ENCODE results near the gene TTC34. TPM values are rescaled to one million over a fixed set of nuclear protein-coding genes. Genes with fewer than 3 reads are reported as not detected.
A peak's percentile ranks its signal among the peaks of the same experiment; 100 is the strongest.

TTC34 gene
- total RNA-seq, 1 experiment from 2014 or later, result 1.3 TPM

DNA sequence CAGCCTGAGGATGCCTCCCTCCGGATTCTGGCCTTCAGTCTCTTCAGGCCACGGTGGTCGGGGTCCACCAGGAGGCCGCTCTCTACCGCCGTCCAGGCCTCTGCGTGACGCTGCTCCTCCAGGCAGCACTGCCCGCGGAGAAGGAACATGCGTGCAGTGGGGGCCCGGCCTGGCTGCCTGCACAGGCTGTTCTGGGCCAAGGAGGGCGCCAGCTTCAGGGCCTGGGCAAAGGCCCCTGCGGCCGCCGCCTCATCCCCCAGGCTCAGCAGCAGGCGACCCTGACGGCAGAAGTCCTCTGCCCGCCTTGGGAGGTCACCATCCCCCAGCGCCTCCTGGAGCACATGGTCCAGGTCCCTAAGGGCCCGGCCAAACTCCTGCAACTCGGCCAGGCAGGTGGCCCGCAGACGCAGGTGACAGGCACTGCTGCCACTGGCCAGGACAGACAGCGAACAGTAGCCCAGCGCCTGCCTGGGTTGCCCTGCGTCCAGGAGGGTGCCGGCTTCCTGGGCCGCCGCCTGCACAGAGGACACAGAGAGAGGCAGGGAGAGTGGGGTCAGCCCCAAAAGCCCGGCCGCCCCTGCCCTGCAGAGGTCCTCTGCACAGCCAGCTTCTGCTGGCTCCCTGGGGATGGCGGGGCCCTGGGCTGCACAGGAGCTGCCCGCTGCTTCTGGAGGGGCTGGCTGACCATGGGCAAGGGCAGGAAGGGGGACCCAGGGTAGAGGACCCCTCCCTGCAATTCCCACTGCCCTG, 159.9 kb downstream of the TTC34 start:
- Histone ChIP-seq H3K9ac (ENCODE audit: low read length) (peak overlapping the region; percentile 92), H3K79me2 (ENCODE audit: insufficient read depth, low read length) (peaks cover 13% of the 10 kb centered on the region; the same call in 1 of the 2 replicates), H2AFZ (ENCODE audit: low read depth, low read length, poor library complexity, severe bottlenecking) (no peak overlapping the region), H3K27me3 (ENCODE audit: insufficient read depth, low read length) (no peaks in the 10 kb centered on the region), H3K4me1 (ENCODE audit: control insufficient read depth in 1 of 2, insufficient read depth in 2 of 2, low read length in 2 of 2) (peaks cover 6 to 28% of the 10 kb centered on the region in 2 experiments; a peak in 3 of 4 replicates), H4K20me1 (ENCODE audit: insufficient read depth) (no peaks in the 10 kb centered on the region), H3K9me3 (ENCODE audit: control insufficient read depth in 1 of 2, insufficient read depth in 1 of 2, low read depth in 1 of 2, low read length in 2 of 2) (peaks cover 0 to 4% of the 10 kb centered on the region in 2 experiments; a peak in 2 of 4 replicates), H3K4me3 (replicated peaks in 1 of 2; ENCODE audit: low read depth in 1 of 2, low read length in 2 of 2) (peak overlapping the region; percentile 82 to 92), H3K27ac (ENCODE audit: low read depth, low read length) (peak overlapping the region; percentile 92), H3K4me2 (ENCODE audit: low read length) (peak overlapping the region; percentile 99), H3K36me3 (ENCODE audit: control insufficient read depth in 1 of 2, insufficient read depth in 2 of 2, low read length in 2 of 2) (no peaks in the 10 kb centered on the region), H3K9me2 (ENCODE audit: insufficient read depth) (no peaks in the 10 kb centered on the region)
- TF ChIP-seq ZNF274 (IDR thresholded peaks at IDR 0.05; ENCODE audit: low read depth, low read length) (no peak), POLR2AphosphoS5 (IDR thresholded peaks at IDR 0.05; ENCODE audit: low read depth, low read length) (no peak), SRF (IDR thresholded peaks at IDR 0.05; ENCODE audit: low read depth) (no peak), RAD21 (IDR thresholded peaks at IDR 0.05; ENCODE audit: low read depth) (no peak), ZFX (IDR thresholded peaks at IDR 0.05) (no peak), JUND (IDR thresholded peaks at IDR 0.05) (no peak), CBX3 (IDR thresholded peaks at IDR 0.05; ENCODE audit: low read depth) (no peak), CEBPB (IDR thresholded peaks at IDR 0.05; ENCODE audit: low read depth) (no peak), SIN3A (IDR thresholded peaks at IDR 0.05; ENCODE audit: low read depth) (no peak), EZH2phosphoT487 (IDR thresholded peaks at IDR 0.05; ENCODE audit: borderline replicate concordance) (no peak)
- TF ChIP-seq, protein P1, sequence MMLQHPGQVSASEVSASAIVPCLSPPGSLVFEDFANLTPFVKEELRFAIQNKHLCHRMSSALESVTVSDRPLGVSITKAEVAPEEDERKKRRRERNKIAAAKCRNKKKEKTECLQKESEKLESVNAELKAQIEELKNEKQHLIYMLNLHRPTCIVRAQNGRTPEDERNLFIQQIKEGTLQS (IDR thresholded peaks at IDR 0.05), result no peak
- TF ChIP-seq, protein P2, sequence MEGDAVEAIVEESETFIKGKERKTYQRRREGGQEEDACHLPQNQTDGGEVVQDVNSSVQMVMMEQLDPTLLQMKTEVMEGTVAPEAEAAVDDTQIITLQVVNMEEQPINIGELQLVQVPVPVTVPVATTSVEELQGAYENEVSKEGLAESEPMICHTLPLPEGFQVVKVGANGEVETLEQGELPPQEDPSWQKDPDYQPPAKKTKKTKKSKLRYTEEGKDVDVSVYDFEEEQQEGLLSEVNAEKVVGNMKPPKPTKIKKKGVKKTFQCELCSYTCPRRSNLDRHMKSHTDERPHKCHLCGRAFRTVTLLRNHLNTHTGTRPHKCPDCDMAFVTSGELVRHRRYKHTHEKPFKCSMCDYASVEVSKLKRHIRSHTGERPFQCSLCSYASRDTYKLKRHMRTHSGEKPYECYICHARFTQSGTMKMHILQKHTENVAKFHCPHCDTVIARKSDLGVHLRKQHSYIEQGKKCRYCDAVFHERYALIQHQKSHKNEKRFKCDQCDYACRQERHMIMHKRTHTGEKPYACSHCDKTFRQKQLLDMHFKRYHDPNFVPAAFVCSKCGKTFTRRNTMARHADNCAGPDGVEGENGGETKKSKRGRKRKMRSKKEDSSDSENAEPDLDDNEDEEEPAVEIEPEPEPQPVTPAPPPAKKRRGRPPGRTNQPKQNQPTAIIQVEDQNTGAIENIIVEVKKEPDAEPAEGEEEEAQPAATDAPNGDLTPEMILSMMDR (IDR thresholded peaks at IDR 0.05 in 2 of 3, conservative IDR thresholded peaks at IDR 0.05 in 1 of 3; ENCODE audit: borderline replicate concordance in 1 of 3, insufficient read depth in 1 of 3, low read depth in 2 of 3, low read length in 2 of 3), result no peak; a peak in 1 of 6 replicates
- TF ChIP-seq, protein P3, sequence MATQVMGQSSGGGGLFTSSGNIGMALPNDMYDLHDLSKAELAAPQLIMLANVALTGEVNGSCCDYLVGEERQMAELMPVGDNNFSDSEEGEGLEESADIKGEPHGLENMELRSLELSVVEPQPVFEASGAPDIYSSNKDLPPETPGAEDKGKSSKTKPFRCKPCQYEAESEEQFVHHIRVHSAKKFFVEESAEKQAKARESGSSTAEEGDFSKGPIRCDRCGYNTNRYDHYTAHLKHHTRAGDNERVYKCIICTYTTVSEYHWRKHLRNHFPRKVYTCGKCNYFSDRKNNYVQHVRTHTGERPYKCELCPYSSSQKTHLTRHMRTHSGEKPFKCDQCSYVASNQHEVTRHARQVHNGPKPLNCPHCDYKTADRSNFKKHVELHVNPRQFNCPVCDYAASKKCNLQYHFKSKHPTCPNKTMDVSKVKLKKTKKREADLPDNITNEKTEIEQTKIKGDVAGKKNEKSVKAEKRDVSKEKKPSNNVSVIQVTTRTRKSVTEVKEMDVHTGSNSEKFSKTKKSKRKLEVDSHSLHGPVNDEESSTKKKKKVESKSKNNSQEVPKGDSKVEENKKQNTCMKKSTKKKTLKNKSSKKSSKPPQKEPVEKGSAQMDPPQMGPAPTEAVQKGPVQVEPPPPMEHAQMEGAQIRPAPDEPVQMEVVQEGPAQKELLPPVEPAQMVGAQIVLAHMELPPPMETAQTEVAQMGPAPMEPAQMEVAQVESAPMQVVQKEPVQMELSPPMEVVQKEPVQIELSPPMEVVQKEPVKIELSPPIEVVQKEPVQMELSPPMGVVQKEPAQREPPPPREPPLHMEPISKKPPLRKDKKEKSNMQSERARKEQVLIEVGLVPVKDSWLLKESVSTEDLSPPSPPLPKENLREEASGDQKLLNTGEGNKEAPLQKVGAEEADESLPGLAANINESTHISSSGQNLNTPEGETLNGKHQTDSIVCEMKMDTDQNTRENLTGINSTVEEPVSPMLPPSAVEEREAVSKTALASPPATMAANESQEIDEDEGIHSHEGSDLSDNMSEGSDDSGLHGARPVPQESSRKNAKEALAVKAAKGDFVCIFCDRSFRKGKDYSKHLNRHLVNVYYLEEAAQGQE (IDR thresholded peaks at IDR 0.05; ENCODE audit: low read depth), result no peak
- intact Hi-C loops (cut with micrococcal nuclease), result loop anchor here (2.0 to 5.0 kb wide), 3 partner anchors 55 to 229 kb away; partner anchors contain the start of genes PEX10 and PRXL2B
- POLR2A ChIA-PET, result no interaction called here
- CTCF ChIA-PET, result no interaction called here
- peak; percentile 13; the same call in 1 of the 2 replicates for ATAC-seq
- no TSS peak for BruUV-seq (replicated peaks)
- RAD21 ChIA-PET (ENCODE audit: low non-redundant PET in 1 of 2, low total read pairs in 2 of 2, uncharacterized antibody in 2 of 2, unreplicated experiment in 2 of 2), result no interaction called here
- no peak for DNase-seq (ENCODE audit: low read depth, low spot score)
